Natural killer cell (primary cell): ENCODE measurements around the gene ERC1. TPM values are rescaled to one million over a fixed set of nuclear protein-coding genes. Genes with fewer than 3 reads are reported as not detected.

Experiments used
- ATAC-seq, 3 donors: fragments of 150-1000 bp in 2 of 3; fragments of 200-7000 bp in 1 of 3; cut with Tn5 transposase; 1 replicate in 1 of 3; 2 replicates in 2 of 3; pipeline ENCODE4 v1.10.0; 2021; ENCODE audit warnings: mild to moderate bottlenecking in 2 of 3, moderate library complexity in 2 of 3
- DNase-seq, 2 donors: peaks; one replicate each; pipeline versions ENCODE4 v3.0.0 to v3.0.0-alpha.2; 2013 to 2021; ENCODE audit warnings: mixed read lengths in 1 of 2
- H3K27ac ChIP-seq: one replicate; pipeline ENCODE4 v1.5.1; 2013; ENCODE audit warnings: mild to moderate bottlenecking, low read length
- H3K27me3 ChIP-seq: one replicate; pipeline ENCODE4 v1.6.1; 2013; ENCODE audit warnings: low read length; ENCODE audit not compliant: control insufficient read depth, insufficient read depth
- H3K36me3 ChIP-seq: one replicate; pipeline ENCODE4 v1.6.1; 2013; ENCODE audit warnings: low read length; ENCODE audit not compliant: control insufficient read depth, insufficient read depth
- H3K4me1 ChIP-seq: one replicate; pipeline ENCODE4 v1.6.1; 2013; ENCODE audit warnings: low read length; ENCODE audit not compliant: control insufficient read depth, insufficient read depth
- H3K4me3 ChIP-seq: one replicate; pipeline ENCODE4 v1.5.1; 2013; ENCODE audit warnings: low read length
- H3K9me3 ChIP-seq: one replicate; pipeline ENCODE4 v1.6.1; 2013; ENCODE audit warnings: low read length; ENCODE audit not compliant: control insufficient read depth, insufficient read depth
- H3K27ac Mint-ChIP-seq, 2 donors: one replicate each; pipeline ENCODE4 v1.8.0; 2022; ENCODE audit warnings: mild to moderate bottlenecking in 2 of 2, mixed read lengths in 2 of 2, moderate library complexity in 1 of 2
- H3K27me3 Mint-ChIP-seq, 2 donors: one replicate each; pipeline ENCODE4 v1.8.0; 2022; ENCODE audit warnings: low read depth in 2 of 2, mixed read lengths in 2 of 2
- H3K36me3 Mint-ChIP-seq: one replicate; pipeline ENCODE4 v1.8.0; 2022; ENCODE audit warnings: mixed read lengths
- H3K4me1 Mint-ChIP-seq, 2 donors: one replicate each; pipeline ENCODE4 v1.8.0; 2022; ENCODE audit warnings: mixed read lengths in 2 of 2
- H3K4me3 Mint-ChIP-seq: one replicate; pipeline ENCODE4 v1.8.0; 2022; ENCODE audit warnings: mild to moderate bottlenecking, moderate library complexity, mixed read lengths
- H3K9me3 Mint-ChIP-seq, 2 donors: one replicate each; pipeline ENCODE4 v1.8.0; 2022; ENCODE audit warnings: mixed read lengths in 2 of 2
- WGBS: methylation state at CpG from one replicate; pipeline ENCODE4 v1.1.7; 2013; ENCODE audit warnings: missing lambda C conversion rate; ENCODE audit not compliant: insufficient coverage; 5-methylcytosine and 5-hydroxymethylcytosine counted together
- intact Hi-C: fragments of 100-400 bp; cut with micrococcal nuclease; formaldehyde crosslinking; loops from one replicate; pipeline ENCODE4 v1.14.2; 2022
- total RNA-seq, 4 donors: library from RNA; stranded (reverse); fragments of 120-200 nt in 1 of 4; gene quantifications; one replicate each; pipeline versions ENCODE4 v1.2.3 to v1.2.4, GENCODE V29; 2013 to 2022
- TF ChIP-seq, protein P1 (sequence below): fragments of 200-600 bp; IDR thresholded peaks from one replicate; pipeline ENCODE4 v1.8.0; 2022; ENCODE audit warnings: antibody characterized with exemption

ERC1 gene
- total RNA-seq, 3 donors from 2014 or later (not counting 1 experiment from before 2014, with no cell fraction given): 43.5 to 54.0 (median 44.9) TPM

DNA sequence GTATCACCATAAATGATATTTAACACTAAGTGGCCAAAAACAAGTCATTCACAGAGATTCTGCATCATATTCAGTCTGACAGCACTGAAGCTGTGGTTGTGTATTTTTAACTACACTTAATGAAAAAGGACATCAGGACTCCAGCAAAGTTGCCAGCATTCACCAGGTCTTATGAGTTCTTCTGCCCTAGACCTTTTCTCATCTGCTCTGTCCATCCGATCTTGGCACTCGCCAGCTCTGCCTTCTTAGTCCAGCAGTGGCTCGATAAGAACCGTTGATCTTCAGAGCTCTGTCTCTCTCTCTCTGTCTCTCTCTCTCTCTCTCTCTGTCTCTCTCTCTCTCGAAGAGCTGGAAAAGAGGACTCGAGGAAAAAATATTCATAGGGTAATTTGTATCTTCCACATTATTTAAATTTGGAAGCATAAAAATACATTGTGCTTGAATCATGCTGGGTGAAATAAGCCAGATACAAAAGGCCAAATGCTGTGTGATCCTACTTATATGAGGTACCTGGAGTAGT, 371.2 kb downstream of the ERC1 start:
- WGBS: 100% methylated on average over 4 of the region's 6 CpGs
- TF ChIP-seq, protein P1, sequence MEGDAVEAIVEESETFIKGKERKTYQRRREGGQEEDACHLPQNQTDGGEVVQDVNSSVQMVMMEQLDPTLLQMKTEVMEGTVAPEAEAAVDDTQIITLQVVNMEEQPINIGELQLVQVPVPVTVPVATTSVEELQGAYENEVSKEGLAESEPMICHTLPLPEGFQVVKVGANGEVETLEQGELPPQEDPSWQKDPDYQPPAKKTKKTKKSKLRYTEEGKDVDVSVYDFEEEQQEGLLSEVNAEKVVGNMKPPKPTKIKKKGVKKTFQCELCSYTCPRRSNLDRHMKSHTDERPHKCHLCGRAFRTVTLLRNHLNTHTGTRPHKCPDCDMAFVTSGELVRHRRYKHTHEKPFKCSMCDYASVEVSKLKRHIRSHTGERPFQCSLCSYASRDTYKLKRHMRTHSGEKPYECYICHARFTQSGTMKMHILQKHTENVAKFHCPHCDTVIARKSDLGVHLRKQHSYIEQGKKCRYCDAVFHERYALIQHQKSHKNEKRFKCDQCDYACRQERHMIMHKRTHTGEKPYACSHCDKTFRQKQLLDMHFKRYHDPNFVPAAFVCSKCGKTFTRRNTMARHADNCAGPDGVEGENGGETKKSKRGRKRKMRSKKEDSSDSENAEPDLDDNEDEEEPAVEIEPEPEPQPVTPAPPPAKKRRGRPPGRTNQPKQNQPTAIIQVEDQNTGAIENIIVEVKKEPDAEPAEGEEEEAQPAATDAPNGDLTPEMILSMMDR: no peak
- H3K36me3 Mint-ChIP-seq: no peaks in the 10 kb centered on the region
- H3K27ac Mint-ChIP-seq: no peak overlapping the region
- Histone ChIP-seq H3K4me3 (no peak overlapping the region), H3K27ac (no peak overlapping the region), H3K27me3 (no peaks in the 10 kb centered on the region), H3K4me1 (no peaks in the 10 kb centered on the region), H3K36me3 (no peaks in the 10 kb centered on the region), H3K9me3 (no peaks in the 10 kb centered on the region)
- H3K27me3 Mint-ChIP-seq: no peaks in the 10 kb centered on the region
- intact Hi-C loops: no loop called here
- no peaks in the 10 kb centered on the region for H3K9me3 Mint-ChIP-seq
- DNase-seq: no peak
- peaks cover 6 to 7% of the 10 kb centered on the region in 2 donors for H3K4me1 Mint-ChIP-seq
- no peak for ATAC-seq
- no peak overlapping the region for H3K4me3 Mint-ChIP-seq

DNA sequence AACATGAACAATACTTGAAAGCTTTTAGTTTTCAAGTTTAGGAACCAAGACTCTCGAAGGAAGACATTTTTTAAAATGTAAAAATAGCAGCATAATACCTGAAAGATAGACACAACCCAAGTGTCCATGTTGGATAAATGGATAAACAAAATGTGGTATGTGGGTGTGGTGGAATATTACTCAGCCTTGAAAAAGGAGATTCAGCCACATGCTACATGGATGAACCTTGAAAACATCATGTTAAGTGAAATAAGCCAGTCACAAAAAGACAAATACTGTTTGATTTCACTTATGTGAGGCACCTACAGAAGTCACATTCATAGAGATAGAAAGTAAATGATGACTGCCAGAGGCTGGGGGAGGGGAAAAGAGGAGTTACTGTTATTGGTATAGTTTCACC, 374.7 kb downstream of the ERC1 start:
- no peaks in the 10 kb centered on the region for H3K27me3 ChIP-seq
- H3K4me1 ChIP-seq: no peaks in the 10 kb centered on the region
- no peaks in the 10 kb centered on the region for H3K9me3 ChIP-seq
- Mint-ChIP-seq H3K4me1 (peaks cover 6 to 7% of the 10 kb centered on the region in 2 donors), H3K4me3 (no peak overlapping the region), H3K36me3 (no peaks in the 10 kb centered on the region), H3K27me3 (no peaks in the 10 kb centered on the region), H3K9me3 (no peaks in the 10 kb centered on the region), H3K27ac (no peak overlapping the region)
- no peak for ATAC-seq
- no peak overlapping the region for H3K27ac ChIP-seq
- H3K36me3 ChIP-seq: no peaks in the 10 kb centered on the region
- intact Hi-C loops: no loop called here
- no peak overlapping the region for H3K4me3 ChIP-seq
- TF ChIP-seq, protein P1: no peak
- no CpG with 5 or more reads among the region's 1 CpG for WGBS
- no peak for DNase-seq

DNA sequence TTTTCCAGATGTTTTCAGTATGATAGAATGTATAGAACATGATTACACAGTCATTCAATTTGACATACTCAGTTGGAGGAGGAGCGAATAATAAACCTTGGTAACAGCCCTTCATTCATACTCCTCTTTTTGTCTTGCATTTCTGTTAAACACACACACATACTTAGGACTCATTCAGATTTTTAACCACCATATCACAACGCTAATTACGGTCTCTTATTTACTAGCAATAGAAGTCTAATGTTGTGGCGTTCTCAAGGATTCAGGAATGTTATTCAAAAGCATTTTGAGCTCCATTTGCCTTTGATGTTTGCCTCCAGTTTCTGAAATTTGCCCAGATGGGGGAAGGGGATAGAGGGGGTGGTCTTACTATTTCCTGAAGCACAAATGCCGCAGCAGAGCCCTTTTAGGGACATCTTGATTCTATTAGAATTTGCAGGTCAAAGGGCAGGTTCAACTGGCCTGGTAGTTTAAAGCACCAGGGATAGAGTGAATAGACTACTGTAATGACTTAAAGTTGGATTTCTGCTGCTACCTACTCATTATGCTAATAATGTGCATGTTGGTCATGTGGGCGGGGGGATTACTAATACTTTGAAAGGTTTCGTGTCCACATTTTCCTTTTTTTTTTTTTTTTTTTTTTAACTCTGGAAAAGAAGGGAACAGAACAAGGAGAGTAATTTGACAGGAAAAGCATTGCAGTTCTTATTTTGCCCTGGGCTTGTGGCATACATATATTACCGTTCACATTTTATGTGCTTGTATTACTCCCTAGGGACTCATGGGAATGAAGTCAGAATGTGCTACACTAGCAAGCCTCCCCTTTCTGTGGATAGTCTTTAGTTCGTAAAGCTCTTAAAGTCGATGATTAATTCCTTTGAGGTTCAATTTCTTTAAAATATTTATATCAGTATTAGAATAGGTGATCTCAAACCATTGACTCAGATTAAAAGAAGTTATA, 376.6 kb downstream of the ERC1 start:
- WGBS: 92% methylated on average over 8 of the region's 10 CpGs

More for the DNA sequence above, 376.6 kb downstream of the ERC1 start:
- H3K27ac Mint-ChIP-seq: no peak overlapping the region
- ATAC-seq (no peak), DNase-seq (no peak)
- peaks cover 6 to 7% of the 10 kb centered on the region in 2 donors for H3K4me1 Mint-ChIP-seq
- H3K4me3 Mint-ChIP-seq: no peak overlapping the region
- no peaks in the 10 kb centered on the region for H3K9me3 Mint-ChIP-seq
- TF ChIP-seq, protein P1: no peak
- no peaks in the 10 kb centered on the region for H3K9me3 ChIP-seq
- no peaks in the 10 kb centered on the region for H3K4me1 ChIP-seq
- no peaks in the 10 kb centered on the region for H3K36me3 ChIP-seq
- no peaks in the 10 kb centered on the region for H3K27me3 Mint-ChIP-seq
- no peak overlapping the region for H3K4me3 ChIP-seq
- intact Hi-C loops: no loop called here
- no peak overlapping the region for H3K27ac ChIP-seq
- H3K36me3 Mint-ChIP-seq: no peaks in the 10 kb centered on the region
- no peaks in the 10 kb centered on the region for H3K27me3 ChIP-seq
